T-helper 1 cell treated with Interleukin-12 subunit alpha and Interleukin-12 subunit beta and Interleukin-4 antibody, amounts not matched to agents 30 μg/mL and 1 μg/mL, for 36 hours (primary cell): Measurements from ENCODE around the gene PIWIL4.
"Not testable (repeated sequence)": the region's sequence is repeated elsewhere in the genome, so short reads cannot be mapped to it uniquely, and the experiment has no call there.

ENCODE experiments used
- H3K27ac Mint-ChIP-seq: one replicate; pipeline ENCODE4 v1.8.0; 2021; ENCODE audit warnings: mild to moderate bottlenecking, mixed read lengths
- H3K27me3 Mint-ChIP-seq: one replicate; pipeline ENCODE4 v1.8.0; 2021; ENCODE audit warnings: low read depth, mixed read lengths
- H3K36me3 Mint-ChIP-seq: one replicate; pipeline ENCODE4 v1.8.0; 2021; ENCODE audit warnings: low read depth, mixed read lengths
- H3K4me1 Mint-ChIP-seq: one replicate; pipeline ENCODE4 v1.8.0; 2021; ENCODE audit warnings: low read depth, mixed read lengths
- H3K4me3 Mint-ChIP-seq: one replicate; pipeline ENCODE4 v1.8.0; 2021; ENCODE audit warnings: mild to moderate bottlenecking, moderate library complexity, mixed read lengths
- H3K9me3 Mint-ChIP-seq: one replicate; pipeline ENCODE4 v1.8.0; 2021; ENCODE audit warnings: mixed read lengths

PIWIL4 gene

DNA sequence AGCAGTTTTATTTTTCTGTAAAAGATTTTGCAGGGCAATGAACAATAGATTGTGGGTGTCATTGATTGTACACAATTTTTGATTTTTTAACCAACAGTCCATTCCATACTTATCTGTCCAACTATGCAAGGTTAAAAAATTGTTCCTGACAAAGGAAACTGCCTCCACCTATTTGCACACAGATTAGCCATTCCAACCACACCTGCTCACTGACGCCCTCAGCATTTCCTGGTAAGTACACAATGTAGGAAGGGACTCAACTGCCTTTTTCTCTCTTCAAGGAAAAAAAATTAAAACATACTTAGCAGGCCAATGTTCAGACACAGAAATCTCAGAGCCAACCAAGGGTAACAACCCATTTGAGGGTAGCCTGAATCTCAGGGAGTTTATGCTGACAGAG lies 27.7 kb upstream of the PIWIL4 start:
- Mint-ChIP-seq H3K4me1 (peaks cover 10% of the 10 kb centered on the region), H3K4me3 (no peak overlapping the region), H3K27ac (no peak overlapping the region), H3K27me3 (peaks cover 20% of the 10 kb centered on the region), H3K9me3 (no peaks in the 10 kb centered on the region), H3K36me3 (no peaks in the 10 kb centered on the region)

DNA sequence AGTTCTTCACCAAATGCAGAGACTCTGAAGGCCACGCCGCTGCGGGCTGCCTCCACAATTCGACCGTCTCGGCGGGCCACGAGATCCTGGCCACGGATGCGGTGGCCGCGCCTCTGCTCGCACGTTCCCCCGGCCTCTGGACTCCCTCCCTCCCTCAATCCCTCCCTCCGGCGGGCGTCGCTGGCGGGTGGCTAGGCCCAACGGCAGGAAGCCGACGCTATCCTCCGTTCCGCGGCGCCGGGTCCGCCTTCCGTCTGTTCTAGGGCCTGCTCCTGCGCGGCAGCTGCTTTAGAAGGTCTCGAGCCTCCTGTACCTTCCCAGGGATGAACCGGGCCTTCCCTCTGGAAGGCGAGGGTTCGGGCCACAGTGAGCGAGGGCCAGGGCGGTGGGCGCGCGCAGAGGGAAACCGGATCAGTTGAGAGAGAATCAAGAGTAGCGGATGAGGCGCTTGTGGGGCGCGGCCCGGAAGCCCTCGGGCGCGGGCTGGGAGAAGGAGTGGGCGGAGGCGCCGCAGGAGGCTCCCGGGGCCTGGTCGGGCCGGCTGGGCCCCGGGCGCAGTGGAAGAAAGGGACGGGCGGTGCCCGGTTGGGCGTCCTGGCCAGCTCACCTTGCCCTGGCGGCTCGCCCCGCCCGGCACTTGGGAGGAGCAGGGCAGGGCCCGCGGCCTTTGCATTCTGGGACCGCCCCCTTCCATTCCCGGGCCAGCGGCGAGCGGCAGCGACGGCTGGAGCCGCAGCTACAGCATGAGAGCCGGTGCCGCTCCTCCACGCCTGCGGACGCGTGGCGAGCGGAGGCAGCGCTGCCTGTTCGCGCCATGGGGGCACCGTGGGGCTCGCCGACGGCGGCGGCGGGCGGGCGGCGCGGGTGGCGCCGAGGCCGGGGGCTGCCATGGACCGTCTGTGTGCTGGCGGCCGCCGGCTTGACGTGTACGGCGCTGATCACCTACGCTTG lies 23.2 kb upstream of the PIWIL4 start, which contains the start of gene FUT4:
Gene FUT4 (plus strand): TSS at position 227 of the 951 bp plus-strand sequence. CDS start 213 bp downstream, at position 440.
- peaks cover 31% of the 10 kb centered on the region for H3K4me1 Mint-ChIP-seq
- peak within 1 kb of the TSS; percentile 100 for H3K4me3 Mint-ChIP-seq
- no peaks in the 10 kb centered on the region for H3K9me3 Mint-ChIP-seq
- H3K27ac Mint-ChIP-seq, result peak within 1 kb of the TSS; percentile 100
- peaks cover 4% of the 10 kb centered on the region for H3K36me3 Mint-ChIP-seq
- no peaks in the 10 kb centered on the region for H3K27me3 Mint-ChIP-seq

DNA sequence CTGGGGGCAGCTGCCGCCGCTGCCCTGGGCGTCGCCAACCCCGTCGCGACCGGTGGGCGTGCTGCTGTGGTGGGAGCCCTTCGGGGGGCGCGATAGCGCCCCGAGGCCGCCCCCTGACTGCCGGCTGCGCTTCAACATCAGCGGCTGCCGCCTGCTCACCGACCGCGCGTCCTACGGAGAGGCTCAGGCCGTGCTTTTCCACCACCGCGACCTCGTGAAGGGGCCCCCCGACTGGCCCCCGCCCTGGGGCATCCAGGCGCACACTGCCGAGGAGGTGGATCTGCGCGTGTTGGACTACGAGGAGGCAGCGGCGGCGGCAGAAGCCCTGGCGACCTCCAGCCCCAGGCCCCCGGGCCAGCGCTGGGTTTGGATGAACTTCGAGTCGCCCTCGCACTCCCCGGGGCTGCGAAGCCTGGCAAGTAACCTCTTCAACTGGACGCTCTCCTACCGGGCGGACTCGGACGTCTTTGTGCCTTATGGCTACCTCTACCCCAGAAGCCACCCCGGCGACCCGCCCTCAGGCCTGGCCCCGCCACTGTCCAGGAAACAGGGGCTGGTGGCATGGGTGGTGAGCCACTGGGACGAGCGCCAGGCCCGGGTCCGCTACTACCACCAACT lies 22.4 kb upstream of the PIWIL4 start:
- no peak overlapping the region for H3K27ac Mint-ChIP-seq
- peaks cover 31% of the 10 kb centered on the region for H3K4me1 Mint-ChIP-seq
- no peaks in the 10 kb centered on the region for H3K9me3 Mint-ChIP-seq
- H3K36me3 Mint-ChIP-seq, result peaks cover 4% of the 10 kb centered on the region
- no peaks in the 10 kb centered on the region for H3K27me3 Mint-ChIP-seq
- peak overlapping the region; percentile 75 for H3K4me3 Mint-ChIP-seq

DNA sequence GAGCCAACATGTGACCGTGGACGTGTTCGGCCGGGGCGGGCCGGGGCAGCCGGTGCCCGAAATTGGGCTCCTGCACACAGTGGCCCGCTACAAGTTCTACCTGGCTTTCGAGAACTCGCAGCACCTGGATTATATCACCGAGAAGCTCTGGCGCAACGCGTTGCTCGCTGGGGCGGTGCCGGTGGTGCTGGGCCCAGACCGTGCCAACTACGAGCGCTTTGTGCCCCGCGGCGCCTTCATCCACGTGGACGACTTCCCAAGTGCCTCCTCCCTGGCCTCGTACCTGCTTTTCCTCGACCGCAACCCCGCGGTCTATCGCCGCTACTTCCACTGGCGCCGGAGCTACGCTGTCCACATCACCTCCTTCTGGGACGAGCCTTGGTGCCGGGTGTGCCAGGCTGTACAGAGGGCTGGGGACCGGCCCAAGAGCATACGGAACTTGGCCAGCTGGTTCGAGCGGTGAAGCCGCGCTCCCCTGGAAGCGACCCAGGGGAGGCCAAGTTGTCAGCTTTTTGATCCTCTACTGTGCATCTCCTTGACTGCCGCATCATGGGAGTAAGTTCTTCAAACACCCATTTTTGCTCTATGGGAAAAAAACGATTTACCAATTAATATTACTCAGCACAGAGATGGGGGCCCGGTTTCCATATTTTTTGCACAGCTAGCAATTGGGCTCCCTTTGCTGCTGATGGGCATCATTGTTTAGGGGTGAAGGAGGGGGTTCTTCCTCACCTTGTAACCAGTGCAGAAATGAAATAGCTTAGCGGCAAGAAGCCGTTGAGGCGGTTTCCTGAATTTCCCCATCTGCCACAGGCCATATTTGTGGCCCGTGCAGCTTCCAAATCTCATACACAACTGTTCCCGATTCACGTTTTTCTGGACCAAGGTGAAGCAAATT lies 21.7 kb upstream of the PIWIL4 start:
- Mint-ChIP-seq H3K36me3 (peaks cover 4% of the 10 kb centered on the region), H3K27ac (peak overlapping the region; percentile 23), H3K4me1 (peaks cover 33% of the 10 kb centered on the region), H3K9me3 (no peaks in the 10 kb centered on the region), H3K4me3 (peak overlapping the region; percentile 75), H3K27me3 (no peaks in the 10 kb centered on the region)

DNA sequence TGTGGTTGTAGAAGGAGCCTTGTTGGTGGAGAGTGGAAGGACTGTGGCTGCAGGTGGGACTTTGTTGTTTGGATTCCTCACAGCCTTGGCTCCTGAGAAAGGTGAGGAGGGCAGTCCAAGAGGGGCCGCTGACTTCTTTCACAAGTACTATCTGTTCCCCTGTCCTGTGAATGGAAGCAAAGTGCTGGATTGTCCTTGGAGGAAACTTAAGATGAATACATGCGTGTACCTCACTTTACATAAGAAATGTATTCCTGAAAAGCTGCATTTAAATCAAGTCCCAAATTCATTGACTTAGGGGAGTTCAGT lies 21.1 kb upstream of the PIWIL4 start:
- peak overlapping the region; percentile 60 for H3K4me3 Mint-ChIP-seq
- no peaks in the 10 kb centered on the region for H3K27me3 Mint-ChIP-seq
- H3K9me3 Mint-ChIP-seq, result no peaks in the 10 kb centered on the region
- H3K36me3 Mint-ChIP-seq, result peaks cover 4% of the 10 kb centered on the region
- H3K4me1 Mint-ChIP-seq, result peaks cover 33% of the 10 kb centered on the region
- no peak overlapping the region for H3K27ac Mint-ChIP-seq

DNA sequence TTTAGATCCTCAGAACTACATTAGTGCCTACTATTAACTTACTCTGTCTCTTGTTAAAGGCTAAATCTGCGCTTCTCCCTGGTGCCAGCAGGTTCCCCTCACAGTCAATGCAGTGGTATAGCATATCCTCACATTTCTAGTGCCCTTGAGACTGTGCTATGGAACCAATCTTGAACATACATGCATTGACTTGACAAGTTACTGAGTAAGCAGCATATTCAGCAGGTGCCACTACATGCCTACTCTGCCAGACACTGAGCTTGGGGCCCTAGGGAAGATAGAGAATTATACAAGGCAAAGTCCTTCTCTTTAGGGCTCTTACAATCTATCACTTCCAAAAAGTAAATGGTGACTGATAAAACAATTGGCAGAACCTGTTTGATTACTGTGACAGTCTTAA lies 20.3 kb upstream of the PIWIL4 start:
- peaks cover 33% of the 10 kb centered on the region for H3K4me1 Mint-ChIP-seq
- no peak overlapping the region for H3K27ac Mint-ChIP-seq

DNA sequence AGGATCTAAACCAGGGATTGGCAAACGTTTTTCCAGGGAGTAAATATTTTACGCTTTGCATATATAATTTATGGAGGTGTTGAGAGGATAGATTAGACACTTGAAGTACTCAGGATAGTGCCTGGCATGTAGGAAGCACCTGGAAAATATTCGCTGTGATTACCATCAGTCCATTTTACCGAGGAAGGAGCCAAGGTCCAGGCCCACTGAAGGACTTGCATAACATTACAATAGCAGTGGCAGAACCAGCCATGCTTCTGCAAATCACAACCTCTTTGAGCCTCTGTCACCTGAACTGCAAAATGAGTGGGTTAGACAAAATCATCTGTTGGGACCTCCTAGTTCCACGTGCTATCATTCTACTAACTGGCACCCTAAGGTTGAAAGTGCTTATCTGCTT lies 18.0 kb upstream of the PIWIL4 start:
- Mint-ChIP-seq H3K9me3 (no peaks in the 10 kb centered on the region), H3K27me3 (no peaks in the 10 kb centered on the region), H3K4me3 (no peak overlapping the region), H3K27ac (no peak overlapping the region), H3K36me3 (peaks cover 4% of the 10 kb centered on the region), H3K4me1 (peaks cover 23% of the 10 kb centered on the region)

More for the DNA sequence above, 20.3 kb upstream of the PIWIL4 start:
- H3K4me3 Mint-ChIP-seq, result no peak overlapping the region
- peaks cover 4% of the 10 kb centered on the region for H3K36me3 Mint-ChIP-seq
- H3K9me3 Mint-ChIP-seq, result no peaks in the 10 kb centered on the region
- H3K27me3 Mint-ChIP-seq, result no peaks in the 10 kb centered on the region

DNA sequence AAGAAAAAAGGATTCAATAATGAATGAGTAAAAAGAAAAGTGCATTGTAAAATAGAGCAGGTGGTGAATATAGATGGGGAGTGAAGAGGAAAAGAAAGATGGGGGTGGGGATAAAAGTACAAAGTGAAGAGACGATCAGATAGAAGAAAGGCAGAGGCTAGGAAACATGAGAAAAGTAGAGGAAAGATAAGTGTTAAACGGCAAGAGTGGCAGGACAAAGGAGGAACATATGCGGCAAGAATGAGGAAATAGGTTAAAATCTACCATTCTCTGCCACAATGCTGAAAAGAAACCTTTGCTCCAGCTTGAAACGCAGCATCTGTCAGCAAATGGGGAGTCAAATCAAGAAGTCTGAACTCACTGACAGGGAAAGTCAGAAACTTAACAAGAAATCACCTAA lies 16.7 kb upstream of the PIWIL4 start:
- Mint-ChIP-seq H3K4me1 (peaks cover 20% of the 10 kb centered on the region), H3K27ac (no peak overlapping the region), H3K36me3 (peaks cover 4% of the 10 kb centered on the region), H3K9me3 (no peaks in the 10 kb centered on the region), H3K4me3 (no peak overlapping the region), H3K27me3 (no peaks in the 10 kb centered on the region)

DNA sequence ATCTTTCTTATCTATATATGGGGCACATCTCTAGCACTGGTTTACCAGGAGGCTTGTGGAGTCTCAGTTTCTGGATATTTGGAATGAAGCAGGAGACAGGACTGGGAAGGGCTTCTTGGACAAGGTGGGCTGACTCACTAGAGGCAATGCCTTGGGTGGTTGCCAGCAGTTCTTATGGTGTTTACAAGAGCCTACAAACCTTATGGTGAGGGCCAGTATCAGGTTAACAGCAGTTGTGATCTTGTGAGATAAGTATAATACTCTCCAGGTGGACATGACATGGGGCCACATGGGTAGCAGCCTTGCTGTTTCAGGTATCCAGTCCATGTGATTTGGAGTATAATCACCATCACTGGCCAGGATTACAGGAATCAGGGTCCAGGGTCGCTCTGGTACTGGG lies 13.2 kb upstream of the PIWIL4 start:
- Mint-ChIP-seq H3K4me3 (no peak overlapping the region), H3K36me3 (no peaks in the 10 kb centered on the region), H3K9me3 (no peaks in the 10 kb centered on the region), H3K27ac (no peak overlapping the region), H3K27me3 (no peaks in the 10 kb centered on the region), H3K4me1 (peaks cover 2% of the 10 kb centered on the region)

DNA sequence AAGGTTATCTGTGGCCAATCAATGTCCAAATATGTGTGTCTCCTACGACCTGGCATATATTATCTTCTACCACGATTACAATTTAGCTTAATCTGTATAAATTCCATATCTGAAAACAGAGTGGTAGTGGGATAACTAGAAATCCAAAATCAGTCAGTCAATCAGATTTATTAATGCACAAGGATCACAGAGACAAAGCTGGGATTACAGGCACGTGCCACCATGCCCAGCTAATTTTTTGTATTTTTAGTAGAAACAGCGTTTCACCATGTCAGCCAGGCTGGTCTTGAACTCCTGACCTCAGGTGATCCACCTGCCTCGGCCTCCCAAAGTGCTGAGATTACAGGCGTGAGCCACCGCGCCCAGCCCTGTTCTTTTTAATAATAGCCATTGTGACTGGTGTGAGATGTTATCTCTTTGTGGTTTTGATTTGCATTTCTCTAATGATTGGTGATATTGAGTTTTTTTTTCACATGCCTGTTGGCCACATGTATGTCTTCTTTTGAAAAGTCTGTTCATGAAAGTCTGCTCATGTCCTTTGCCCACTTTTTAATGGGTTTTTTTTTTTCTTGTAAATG lies 11.3 kb upstream of the PIWIL4 start:
- H3K4me1 Mint-ChIP-seq, H3K36me3 Mint-ChIP-seq, H3K4me3 Mint-ChIP-seq, H3K27me3 Mint-ChIP-seq, H3K27ac Mint-ChIP-seq, H3K9me3 Mint-ChIP-seq: not testable (repeated sequence)

DNA sequence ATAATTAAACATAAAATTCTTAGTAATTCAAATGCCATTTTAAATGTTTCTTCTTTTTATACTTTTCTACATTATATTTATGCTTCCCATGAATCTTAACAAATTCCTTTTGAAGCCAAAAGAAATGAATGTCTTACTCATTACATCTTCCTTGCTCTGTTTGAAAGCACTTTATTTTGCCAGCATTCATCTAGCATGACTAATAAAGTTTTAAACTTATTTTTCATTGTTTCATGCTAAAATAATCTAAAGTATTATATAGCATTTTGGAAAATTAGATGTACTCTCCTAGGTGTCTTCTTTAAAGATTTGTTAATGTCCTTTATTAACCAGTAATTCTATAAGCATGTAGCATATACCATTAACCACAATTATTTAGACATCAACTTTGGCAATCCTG lies 9.7 kb upstream of the PIWIL4 start:
- no peak overlapping the region for H3K27ac Mint-ChIP-seq
- H3K9me3 Mint-ChIP-seq, result no peaks in the 10 kb centered on the region

DNA sequence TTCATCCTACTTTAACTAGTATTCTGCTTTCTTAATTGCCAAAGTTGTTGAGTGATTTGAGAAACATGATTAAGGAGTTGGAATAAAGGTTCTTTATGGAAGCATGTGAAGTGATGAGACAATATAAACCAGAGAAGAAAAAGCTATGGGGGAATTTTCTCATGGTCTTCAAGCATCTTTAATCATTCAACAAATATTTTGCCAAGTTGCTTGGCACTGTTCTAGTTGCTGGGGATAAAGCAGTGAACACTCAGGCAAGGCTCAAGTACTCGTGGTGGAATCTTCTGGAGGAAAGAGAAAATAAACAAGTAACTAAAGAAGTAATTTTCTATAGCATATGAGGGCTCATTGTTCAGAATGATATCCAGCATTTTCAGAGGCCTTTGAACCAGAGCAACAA lies 9.2 kb upstream of the PIWIL4 start:
- Mint-ChIP-seq H3K27ac (no peak overlapping the region), H3K9me3 (no peaks in the 10 kb centered on the region), H3K4me3 (no peak overlapping the region), H3K27me3 (no peaks in the 10 kb centered on the region), H3K4me1 (no peaks in the 10 kb centered on the region), H3K36me3 (no peaks in the 10 kb centered on the region)

More for the DNA sequence above, 9.7 kb upstream of the PIWIL4 start:
- Mint-ChIP-seq H3K4me3 (no peak overlapping the region), H3K27me3 (no peaks in the 10 kb centered on the region), H3K4me1 (no peaks in the 10 kb centered on the region), H3K36me3 (no peaks in the 10 kb centered on the region)

DNA sequence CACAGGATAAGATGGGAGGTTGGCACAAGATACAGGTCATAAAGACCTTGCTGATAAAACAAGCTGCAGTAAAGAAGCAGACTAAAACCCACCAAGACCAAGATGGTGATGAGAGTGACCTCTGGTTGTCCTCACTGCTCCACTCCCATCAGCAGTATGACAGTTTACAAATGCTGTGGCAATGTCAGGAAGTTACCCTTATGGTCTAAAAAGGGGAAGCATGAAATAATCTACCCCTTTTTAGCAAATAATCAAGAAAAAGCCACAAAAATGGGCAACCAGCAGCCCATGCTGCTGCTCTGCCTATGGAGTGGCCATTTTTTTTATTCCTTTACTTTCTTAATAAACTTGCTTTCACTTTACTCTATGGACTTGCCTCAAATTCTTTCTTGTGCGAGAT lies 8.7 kb upstream of the PIWIL4 start:
- Mint-ChIP-seq H3K4me3 (no peak overlapping the region), H3K4me1 (no peaks in the 10 kb centered on the region), H3K27ac (no peak overlapping the region), H3K27me3 (no peaks in the 10 kb centered on the region), H3K9me3 (no peaks in the 10 kb centered on the region), H3K36me3 (no peaks in the 10 kb centered on the region)

DNA sequence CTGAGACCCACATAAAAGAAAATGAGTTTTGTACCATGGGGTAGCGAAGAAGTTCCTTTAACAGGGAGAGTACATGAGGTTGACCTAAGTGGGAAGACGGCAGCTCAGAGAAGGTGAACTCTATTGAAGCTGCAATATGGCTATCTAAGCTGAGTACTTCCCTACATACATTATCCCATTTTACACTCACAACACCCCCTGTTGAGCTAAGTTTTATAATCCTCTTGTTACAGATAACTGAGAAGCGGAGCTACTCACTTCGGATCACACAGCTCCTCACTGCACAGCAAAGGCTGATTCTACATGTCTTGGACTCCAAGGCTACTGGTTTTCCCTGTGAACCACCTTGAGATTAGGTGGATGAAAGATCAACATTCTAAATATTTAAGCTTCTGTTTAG lies 8.2 kb upstream of the PIWIL4 start:
- Mint-ChIP-seq H3K9me3 (no peaks in the 10 kb centered on the region), H3K27me3 (no peaks in the 10 kb centered on the region), H3K4me3 (no peak overlapping the region), H3K36me3 (no peaks in the 10 kb centered on the region), H3K27ac (no peak overlapping the region), H3K4me1 (no peaks in the 10 kb centered on the region)
